Liver (tissue), 9 donors: ENCODE results near the gene FCN1. TPM values are rescaled to one million over a fixed set of nuclear protein-coding genes. Genes with fewer than 3 reads are reported as not detected.
A peak's percentile ranks its signal among the peaks of the same experiment; 100 is the strongest.

Source experiments
- DNase-seq: peaks from one replicate; pipeline ENCODE4 v3.0.0-alpha.2; 2017; ENCODE audit warnings: low spot score
- H3K27ac ChIP-seq, 2 donors: one replicate each; pipeline ENCODE4 v1.7.0; 2013; ENCODE audit warnings: inconsistent platforms in 2 of 2, low read length in 2 of 2, control low read depth in 1 of 2, low read depth in 1 of 2, mild to moderate bottlenecking in 1 of 2
- H3K27me3 ChIP-seq, 4 donors: one replicate each; pipeline versions ENCODE4 v1.6.1 to v1.7.0; 2013; ENCODE audit warnings: low read length in 3 of 4, inconsistent platforms in 1 of 4, mild to moderate bottlenecking in 1 of 4, moderate library complexity in 1 of 4; ENCODE audit not compliant: control insufficient read depth in 4 of 4, insufficient read depth in 4 of 4
- H3K36me3 ChIP-seq, 4 donors: one replicate each; pipeline versions ENCODE4 v1.6.1 to v1.7.0; 2013; ENCODE audit warnings: low read length in 3 of 4, mild to moderate bottlenecking in 3 of 4, low read depth in 1 of 4, moderate library complexity in 1 of 4; ENCODE audit not compliant: control insufficient read depth in 4 of 4, insufficient read depth in 3 of 4
- H3K4me1 ChIP-seq, 4 donors: one replicate each; pipeline versions ENCODE4 v1.6.1 to v1.7.0; 2013; ENCODE audit warnings: low read length in 3 of 4, mild to moderate bottlenecking in 3 of 4, moderate library complexity in 1 of 4; ENCODE audit not compliant: control insufficient read depth in 4 of 4, insufficient read depth in 4 of 4
- H3K4me3 ChIP-seq, 3 donors: one replicate each; pipeline versions ENCODE4 v1.6.1 to v1.7.0; 2013; ENCODE audit warnings: low read length in 3 of 3, control low read depth in 1 of 3, low read depth in 1 of 3, mild to moderate bottlenecking in 1 of 3
- H3K9ac ChIP-seq, 2 donors: one replicate each; pipeline ENCODE4 v1.7.0; 2013; ENCODE audit warnings: low read length in 2 of 2, mild to moderate bottlenecking in 2 of 2, moderate library complexity in 2 of 2, control low read depth in 1 of 2, low read depth in 1 of 2
- H3K9me3 ChIP-seq, 4 donors: one replicate each; pipeline versions ENCODE4 v1.6.1 to v1.7.0; 2013; ENCODE audit warnings: low read length in 3 of 4; ENCODE audit not compliant: control insufficient read depth in 4 of 4
- EGR1 ChIP-seq, 2 donors: IDR thresholded peaks; 2 replicates each; pipeline ENCODE4 v1.6.1; 2016 to 2018; ENCODE audit warnings: antibody characterized with exemption in 2 of 2, low read depth in 2 of 2
- FOXA1 ChIP-seq: IDR thresholded peaks from 2 replicates; pipeline ENCODE4 v1.6.1; 2016; ENCODE audit warnings: antibody characterized with exemption
- FOXA2 ChIP-seq: IDR thresholded peaks from 2 replicates; pipeline ENCODE4 v1.6.1; 2016; ENCODE audit warnings: antibody characterized with exemption
- HNF4A ChIP-seq, 2 donors: conservative IDR thresholded peaks; 2 replicates each; pipeline ENCODE4 v1.6.1; 2016; ENCODE audit warnings: antibody characterized with exemption in 2 of 2, mild to moderate bottlenecking in 2 of 2
- HNF4G ChIP-seq: IDR thresholded peaks from 2 replicates; pipeline ENCODE4 v1.6.1; 2016; ENCODE audit warnings: antibody characterized with exemption
- JUND ChIP-seq, 2 donors: IDR thresholded peaks; 2 replicates each; pipeline ENCODE4 v1.6.1; 2016; ENCODE audit warnings: antibody characterized with exemption in 2 of 2
- NR2F2 ChIP-seq: IDR thresholded peaks from 2 replicates; pipeline ENCODE4 v1.6.1; 2016; ENCODE audit warnings: antibody characterized with exemption
- RAD21 ChIP-seq, 2 donors: IDR thresholded peaks; 2 replicates each; pipeline ENCODE4 v1.6.1; 2016; ENCODE audit warnings: antibody characterized with exemption in 2 of 2, mild to moderate bottlenecking in 2 of 2
- RXRA ChIP-seq, 2 donors: IDR thresholded peaks; 2 replicates each; pipeline ENCODE4 v1.6.1; 2017 to 2018; ENCODE audit warnings: antibody characterized with exemption in 2 of 2, mild to moderate bottlenecking in 1 of 2
- SP1 ChIP-seq: IDR thresholded peaks from 2 replicates; pipeline ENCODE4 v1.6.1; 2018; ENCODE audit warnings: antibody characterized with exemption, mild to moderate bottlenecking
- TAF1 ChIP-seq: conservative IDR thresholded peaks from 2 replicates; pipeline ENCODE4 v1.6.1; 2016; ENCODE audit warnings: antibody characterized with exemption, mild to moderate bottlenecking
- YY1 ChIP-seq: IDR thresholded peaks from 2 replicates; pipeline ENCODE4 v1.6.1; 2016; ENCODE audit warnings: antibody characterized with exemption, mild to moderate bottlenecking
- WGBS: extraction: QIAGEN DNeasy Blood & Tissue Kit; methylation state at CpG from one replicate; pipeline ENCODE4 v1.1.7; 2013; 5-methylcytosine and 5-hydroxymethylcytosine counted together
- polyA plus RNA-seq, 2 donors: library from polyadenylated mRNA; stranded (reverse) in 1 of 2; unstranded in 1 of 2; fragments of 200-250 nt in 1 of 2; fragments of >200 nt in 1 of 2; fragmentation: Nextera tagmentation in 1 of 2; extraction: Ambion mirVana in 1 of 2; gene quantifications; one replicate each; pipeline versions ENCODE4 v1.2.1 to v1.2.3, GENCODE V29; 2013 to 2015
- total RNA-seq, 2 donors: library from RNA; depleted of rRNA; stranded (reverse); fragments of >200 nt; gene quantifications; one replicate each; pipeline ENCODE4 v1.2.3, GENCODE V29; 2014
- TF ChIP-seq, protein P1 (sequence below): fragments of 150-350 bp; IDR thresholded peaks from 2 replicates; pipeline ENCODE4 v1.5.1; 2017; ENCODE audit warnings: improper control_type of control experiment, low read depth, low read length; ENCODE audit not compliant: missing input control
- TF ChIP-seq, protein P2 (sequence below): IDR thresholded peaks from 2 replicates; pipeline ENCODE4 v1.6.1; 2016; ENCODE audit warnings: antibody characterized with exemption, mild to moderate bottlenecking
- TF ChIP-seq, protein P3 (sequence below): IDR thresholded peaks from 2 replicates; pipeline ENCODE4 v1.6.1; 2016; ENCODE audit warnings: antibody characterized with exemption
- TF ChIP-seq, protein P4 (sequence below): IDR thresholded peaks from 2 replicates; pipeline ENCODE4 v1.6.1; 2016; ENCODE audit warnings: antibody characterized with exemption
- TF ChIP-seq, protein P5 (sequence below): IDR thresholded peaks from 2 replicates; pipeline ENCODE4 v1.6.1; 2016; ENCODE audit warnings: antibody characterized with exemption
- donor health status: healthy.
- donor health status: healthy.
- donor health status: healthy.
- donor health status: healthy.
- donor health status: healthy.

The FCN1 gene
- total and polyA plus RNA-seq, 4 donors = 0.97 to 15.0 (median 5.4) TPM

DNA sequence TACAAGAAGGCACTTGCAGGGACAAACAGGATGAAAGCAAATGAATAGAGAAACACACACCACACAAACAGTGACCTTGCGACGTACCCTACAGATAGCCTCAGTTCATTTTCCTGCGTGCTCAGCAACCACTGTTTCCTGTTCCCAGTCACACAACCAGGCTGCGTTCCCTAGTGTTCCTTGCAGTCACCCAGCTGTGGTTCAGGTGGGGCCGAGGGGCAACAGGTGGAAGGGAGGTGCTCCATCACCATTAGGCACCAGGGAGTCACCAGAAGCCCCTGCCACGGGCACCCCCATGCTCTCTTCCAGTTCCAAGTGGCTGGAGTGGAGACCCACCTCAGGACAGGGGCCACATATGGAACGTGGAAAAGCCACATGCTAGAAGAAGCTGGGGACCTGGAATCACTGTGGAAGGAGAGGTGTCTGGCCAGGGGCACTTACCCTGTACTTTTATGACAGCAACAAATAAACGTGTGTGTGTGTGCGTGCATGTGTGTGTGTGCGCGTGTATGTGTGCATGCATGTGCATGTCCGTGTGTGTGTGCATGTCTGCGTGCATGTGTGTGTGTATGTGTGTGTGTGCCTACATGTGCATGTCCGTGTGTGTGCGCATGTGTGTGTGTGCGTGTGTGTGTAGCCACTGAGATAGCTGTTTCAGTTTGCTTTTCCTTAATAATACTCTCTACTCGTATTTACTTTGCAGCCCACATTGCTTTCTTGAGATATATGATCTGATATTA lies 55.9 kb downstream of the FCN1 start:
- no peak overlapping the region for H3K9ac ChIP-seq
- H3K36me3 ChIP-seq = no peaks in the 10 kb centered on the region
- peaks cover 0 to 5% (median 0%) of the 10 kb centered on the region in 4 donors for H3K4me1 ChIP-seq
- TF ChIP-seq NR2F2 = peak; percentile 45
- TF ChIP-seq, protein P1, sequence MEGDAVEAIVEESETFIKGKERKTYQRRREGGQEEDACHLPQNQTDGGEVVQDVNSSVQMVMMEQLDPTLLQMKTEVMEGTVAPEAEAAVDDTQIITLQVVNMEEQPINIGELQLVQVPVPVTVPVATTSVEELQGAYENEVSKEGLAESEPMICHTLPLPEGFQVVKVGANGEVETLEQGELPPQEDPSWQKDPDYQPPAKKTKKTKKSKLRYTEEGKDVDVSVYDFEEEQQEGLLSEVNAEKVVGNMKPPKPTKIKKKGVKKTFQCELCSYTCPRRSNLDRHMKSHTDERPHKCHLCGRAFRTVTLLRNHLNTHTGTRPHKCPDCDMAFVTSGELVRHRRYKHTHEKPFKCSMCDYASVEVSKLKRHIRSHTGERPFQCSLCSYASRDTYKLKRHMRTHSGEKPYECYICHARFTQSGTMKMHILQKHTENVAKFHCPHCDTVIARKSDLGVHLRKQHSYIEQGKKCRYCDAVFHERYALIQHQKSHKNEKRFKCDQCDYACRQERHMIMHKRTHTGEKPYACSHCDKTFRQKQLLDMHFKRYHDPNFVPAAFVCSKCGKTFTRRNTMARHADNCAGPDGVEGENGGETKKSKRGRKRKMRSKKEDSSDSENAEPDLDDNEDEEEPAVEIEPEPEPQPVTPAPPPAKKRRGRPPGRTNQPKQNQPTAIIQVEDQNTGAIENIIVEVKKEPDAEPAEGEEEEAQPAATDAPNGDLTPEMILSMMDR = no peak
- H3K4me3 ChIP-seq = no peak overlapping the region
- H3K9me3 ChIP-seq = peaks cover 0 to 1% (median 0%) of the 10 kb centered on the region in 4 donors
- WGBS = 79% methylated on average over 17 of the region's 17 CpGs
- no peak for DNase-seq
- no peak overlapping the region for H3K27ac ChIP-seq
- H3K27me3 ChIP-seq = peaks cover 0 to 2% (median 0%) of the 10 kb centered on the region in 4 donors

DNA sequence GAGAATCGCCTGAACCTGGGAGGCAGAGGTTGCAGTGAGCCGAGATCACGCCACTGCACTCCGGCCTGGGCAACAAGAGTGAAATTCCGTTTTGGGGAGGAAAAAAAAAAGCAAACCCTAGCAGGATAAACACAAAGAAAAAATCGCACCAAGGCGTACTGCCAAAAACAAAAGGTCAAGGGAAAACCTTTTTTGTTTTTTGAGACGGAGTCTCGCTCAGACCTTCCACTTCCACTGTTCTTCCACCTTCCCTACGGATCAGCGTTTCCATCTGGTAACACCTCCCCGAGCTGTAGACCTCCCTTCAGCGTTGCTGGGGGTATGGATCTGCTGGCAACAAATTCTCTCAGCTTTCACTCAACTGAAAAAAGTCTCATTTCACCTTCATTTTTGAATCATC lies 57.2 kb downstream of the FCN1 start:
- H3K9me3 ChIP-seq = peaks cover 0 to 1% (median 0%) of the 10 kb centered on the region in 4 donors
- TF ChIP-seq NR2F2 = peak; percentile 75
- TF ChIP-seq HNF4A (conservative IDR thresholded peaks at IDR 0.05) = no peak
- no peak overlapping the region for H3K4me3 ChIP-seq
- WGBS = 75% methylated on average over 13 of the region's 13 CpGs
- H3K36me3 ChIP-seq = no peaks in the 10 kb centered on the region
- H3K27ac ChIP-seq = peak overlapping the region in 1 of 2 donors; percentile 7
- H3K4me1 ChIP-seq = peaks cover 0 to 5% (median 0%) of the 10 kb centered on the region in 4 donors
- no peak for DNase-seq
- no peak overlapping the region for H3K9ac ChIP-seq
- H3K27me3 ChIP-seq = peaks cover 0 to 2% (median 0%) of the 10 kb centered on the region in 4 donors

DNA sequence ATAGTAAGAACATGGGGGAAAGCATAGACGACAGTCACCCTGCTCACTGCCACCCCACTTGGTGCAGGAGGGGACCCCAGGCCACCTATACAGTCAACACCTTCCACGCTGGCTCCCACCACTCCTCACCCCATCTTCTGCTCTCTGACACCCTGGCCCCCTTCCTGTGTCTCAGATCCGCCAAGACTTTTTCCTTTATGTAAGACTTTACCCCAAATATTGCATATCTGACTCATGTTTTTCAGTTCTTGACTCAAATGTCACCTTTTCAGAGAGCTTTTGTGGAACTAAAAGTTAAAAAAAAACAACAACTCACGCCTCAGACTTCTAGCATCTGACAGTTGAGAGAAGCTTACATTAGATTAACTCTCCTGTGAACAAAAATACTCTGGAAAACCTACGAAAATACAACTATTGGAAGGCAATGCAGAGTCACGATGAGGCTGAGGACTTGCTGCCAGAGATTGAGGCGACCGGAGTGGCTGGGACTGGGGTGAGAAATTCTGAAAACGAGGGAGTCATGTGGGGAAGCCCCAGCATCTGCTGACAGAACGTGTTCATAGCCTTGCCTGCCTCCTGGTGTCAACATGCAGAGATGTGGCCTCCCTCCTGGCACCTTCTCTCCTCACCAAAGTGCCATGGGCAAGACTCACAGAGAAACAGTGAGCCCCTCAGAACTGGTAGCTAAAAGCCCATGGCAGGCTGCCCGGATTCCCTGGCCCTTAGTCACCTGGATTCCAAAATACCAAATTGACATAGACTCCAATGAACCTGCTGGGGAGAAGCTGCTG lies 59.5 kb downstream of the FCN1 start:
- Histone ChIP-seq H3K27ac (no peak overlapping the region), H3K9ac (no peak overlapping the region), H3K9me3 (peaks cover 0 to 1% (median 0%) of the 10 kb centered on the region in 4 donors), H3K4me3 (no peak overlapping the region), H3K36me3 (no peaks in the 10 kb centered on the region), H3K27me3 (peaks cover 0 to 2% (median 0%) of the 10 kb centered on the region in 4 donors), H3K4me1 (no peaks in the 10 kb centered on the region)
- DNase-seq = no peak
- 63% methylated on average over 11 of the region's 11 CpGs for WGBS
- TF ChIP-seq RXRA (IDR thresholded peaks at IDR 0.05) (no peak), EGR1 (IDR thresholded peaks at IDR 0.05; ENCODE audit: low read depth in 2 of 2) (no peak), YY1 (no peak), SP1 (no peak), TAF1 (no peak), HNF4A (conservative IDR thresholded peaks at IDR 0.05) (no peak), HNF4G (no peak), FOXA1 (no peak), RAD21 (IDR thresholded peaks at IDR 0.05) (no peak), NR2F2 (no peak), FOXA2 (no peak), JUND (IDR thresholded peaks at IDR 0.05) (no peak)
- TF ChIP-seq, protein P2, sequence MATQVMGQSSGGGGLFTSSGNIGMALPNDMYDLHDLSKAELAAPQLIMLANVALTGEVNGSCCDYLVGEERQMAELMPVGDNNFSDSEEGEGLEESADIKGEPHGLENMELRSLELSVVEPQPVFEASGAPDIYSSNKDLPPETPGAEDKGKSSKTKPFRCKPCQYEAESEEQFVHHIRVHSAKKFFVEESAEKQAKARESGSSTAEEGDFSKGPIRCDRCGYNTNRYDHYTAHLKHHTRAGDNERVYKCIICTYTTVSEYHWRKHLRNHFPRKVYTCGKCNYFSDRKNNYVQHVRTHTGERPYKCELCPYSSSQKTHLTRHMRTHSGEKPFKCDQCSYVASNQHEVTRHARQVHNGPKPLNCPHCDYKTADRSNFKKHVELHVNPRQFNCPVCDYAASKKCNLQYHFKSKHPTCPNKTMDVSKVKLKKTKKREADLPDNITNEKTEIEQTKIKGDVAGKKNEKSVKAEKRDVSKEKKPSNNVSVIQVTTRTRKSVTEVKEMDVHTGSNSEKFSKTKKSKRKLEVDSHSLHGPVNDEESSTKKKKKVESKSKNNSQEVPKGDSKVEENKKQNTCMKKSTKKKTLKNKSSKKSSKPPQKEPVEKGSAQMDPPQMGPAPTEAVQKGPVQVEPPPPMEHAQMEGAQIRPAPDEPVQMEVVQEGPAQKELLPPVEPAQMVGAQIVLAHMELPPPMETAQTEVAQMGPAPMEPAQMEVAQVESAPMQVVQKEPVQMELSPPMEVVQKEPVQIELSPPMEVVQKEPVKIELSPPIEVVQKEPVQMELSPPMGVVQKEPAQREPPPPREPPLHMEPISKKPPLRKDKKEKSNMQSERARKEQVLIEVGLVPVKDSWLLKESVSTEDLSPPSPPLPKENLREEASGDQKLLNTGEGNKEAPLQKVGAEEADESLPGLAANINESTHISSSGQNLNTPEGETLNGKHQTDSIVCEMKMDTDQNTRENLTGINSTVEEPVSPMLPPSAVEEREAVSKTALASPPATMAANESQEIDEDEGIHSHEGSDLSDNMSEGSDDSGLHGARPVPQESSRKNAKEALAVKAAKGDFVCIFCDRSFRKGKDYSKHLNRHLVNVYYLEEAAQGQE = no peak
- TF ChIP-seq, protein P3, sequence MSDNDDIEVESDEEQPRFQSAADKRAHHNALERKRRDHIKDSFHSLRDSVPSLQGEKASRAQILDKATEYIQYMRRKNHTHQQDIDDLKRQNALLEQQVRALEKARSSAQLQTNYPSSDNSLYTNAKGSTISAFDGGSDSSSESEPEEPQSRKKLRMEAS = no peak
- TF ChIP-seq, protein P4, sequence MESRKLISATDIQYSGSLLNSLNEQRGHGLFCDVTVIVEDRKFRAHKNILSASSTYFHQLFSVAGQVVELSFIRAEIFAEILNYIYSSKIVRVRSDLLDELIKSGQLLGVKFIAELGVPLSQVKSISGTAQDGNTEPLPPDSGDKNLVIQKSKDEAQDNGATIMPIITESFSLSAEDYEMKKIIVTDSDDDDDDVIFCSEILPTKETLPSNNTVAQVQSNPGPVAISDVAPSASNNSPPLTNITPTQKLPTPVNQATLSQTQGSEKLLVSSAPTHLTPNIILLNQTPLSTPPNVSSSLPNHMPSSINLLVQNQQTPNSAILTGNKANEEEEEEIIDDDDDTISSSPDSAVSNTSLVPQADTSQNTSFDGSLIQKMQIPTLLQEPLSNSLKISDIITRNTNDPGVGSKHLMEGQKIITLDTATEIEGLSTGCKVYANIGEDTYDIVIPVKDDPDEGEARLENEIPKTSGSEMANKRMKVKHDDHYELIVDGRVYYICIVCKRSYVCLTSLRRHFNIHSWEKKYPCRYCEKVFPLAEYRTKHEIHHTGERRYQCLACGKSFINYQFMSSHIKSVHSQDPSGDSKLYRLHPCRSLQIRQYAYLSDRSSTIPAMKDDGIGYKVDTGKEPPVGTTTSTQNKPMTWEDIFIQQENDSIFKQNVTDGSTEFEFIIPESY = no peak
- TF ChIP-seq, protein P5, sequence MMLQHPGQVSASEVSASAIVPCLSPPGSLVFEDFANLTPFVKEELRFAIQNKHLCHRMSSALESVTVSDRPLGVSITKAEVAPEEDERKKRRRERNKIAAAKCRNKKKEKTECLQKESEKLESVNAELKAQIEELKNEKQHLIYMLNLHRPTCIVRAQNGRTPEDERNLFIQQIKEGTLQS = no peak
